Measurements from ENCODE around the gene PSMD1.
A peak's percentile ranks its signal among the peaks of the same experiment; 100 is the strongest.

PSMD1 gene

DNA sequence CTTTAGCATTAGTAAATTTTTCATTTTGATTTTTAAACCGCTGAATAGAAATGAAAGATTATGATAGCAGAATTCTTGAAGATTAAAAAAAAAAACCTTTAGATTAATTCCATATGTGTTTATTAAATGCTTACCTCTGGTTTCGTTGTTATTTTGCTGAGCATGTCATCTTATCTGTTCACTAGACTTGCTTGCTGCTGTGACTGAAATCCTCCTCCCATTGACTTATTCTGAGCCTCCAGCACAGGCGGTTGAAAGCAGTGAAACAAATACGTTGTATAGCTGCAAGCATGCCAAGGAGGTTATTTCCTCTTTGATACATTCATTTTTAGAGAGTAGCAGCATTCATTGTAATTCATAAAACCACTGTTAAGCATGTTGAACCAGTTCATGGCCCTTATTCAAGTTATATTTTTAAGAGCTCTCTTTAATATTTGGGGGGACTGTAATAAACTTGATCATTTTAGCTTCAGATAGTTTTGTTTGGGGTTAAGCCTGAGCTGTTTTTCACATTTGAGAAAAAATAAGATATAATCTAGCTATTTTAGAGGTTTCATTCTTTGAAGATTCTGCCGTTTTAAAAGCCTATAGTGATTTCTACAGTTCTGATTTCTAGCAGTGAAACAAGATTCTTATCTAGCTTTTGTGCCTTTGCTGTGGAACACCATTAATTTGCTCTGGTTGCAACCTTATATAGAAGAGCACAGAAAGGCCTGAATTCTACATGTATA is 68.3 kb downstream of the PSMD1 start, which contains the start of gene HTR2B:
Gene HTR2B (minus strand): TSS at position 205 of the 731 bp plus-strand sequence. CDS start 1,278 bp downstream, outside the sequence.
- Histone ChIP-seq H3K36me3 (ENCODE audit: control insufficient read depth, insufficient read depth, low read length) (no peaks in the 10 kb centered on the region), H3K27me3 (ENCODE audit: control insufficient read depth, insufficient read depth, low read length) (no peaks in the 10 kb centered on the region), H2AFZ (no peak within 1 kb of the TSS), H3K4me3 (ENCODE audit: low read depth, low read length) (peak within 1 kb of the TSS; percentile 19), H3K4me2 (ENCODE audit: low read length) (peak within 1 kb of the TSS; percentile 42), H3K27ac (no peak within 1 kb of the TSS), H3K9me3 (ENCODE audit: control insufficient read depth, low read length) (no peaks in the 10 kb centered on the region), H3K4me1 (peaks cover 5% of the 10 kb centered on the region), H3K79me2 (peaks cover 3% of the 10 kb centered on the region), H3K9ac (no peak within 1 kb of the TSS)
- TF ChIP-seq CTCF (IDR thresholded peaks at IDR 0.05), result no peak

- no peak for TF ChIP-seq CTCF (IDR thresholded peaks at IDR 0.05)
- H3K36me3 ChIP-seq (ENCODE audit: control insufficient read depth, insufficient read depth, low read length), result no peaks in the 10 kb centered on the region
- peaks cover 10% of the 10 kb centered on the region for H3K4me1 ChIP-seq
- H3K9me3 ChIP-seq (ENCODE audit: control insufficient read depth, low read length), result no peaks in the 10 kb centered on the region
- no peak overlapping the region for H3K27ac ChIP-seq
- peaks cover 3% of the 10 kb centered on the region for H3K79me2 ChIP-seq
- H3K4me3 ChIP-seq (ENCODE audit: low read depth, low read length), result no peak overlapping the region
- H3K4me2 ChIP-seq (ENCODE audit: low read length), result no peak overlapping the region
- H3K27me3 ChIP-seq (ENCODE audit: control insufficient read depth, insufficient read depth, low read length), result no peaks in the 10 kb centered on the region
- H3K9ac ChIP-seq, result no peak overlapping the region
- no peak overlapping the region for H2AFZ ChIP-seq
Measured at GRCh38 chr2:231126123-231126522, 69.5 kb downstream of the PSMD1 start.

- H3K27me3 ChIP-seq (ENCODE audit: control insufficient read depth, insufficient read depth, low read length), result no peaks in the 10 kb centered on the region
- no peak overlapping the region for H3K9ac ChIP-seq
- H3K4me3 ChIP-seq (ENCODE audit: low read depth, low read length), result no peak overlapping the region
- H3K4me2 ChIP-seq (ENCODE audit: low read length), result no peak overlapping the region
- no peak overlapping the region for H3K27ac ChIP-seq
- H2AFZ ChIP-seq, result no peak overlapping the region
- TF ChIP-seq CTCF (IDR thresholded peaks at IDR 0.05), result no peak
- H3K79me2 ChIP-seq, result peaks cover 3% of the 10 kb centered on the region
- peaks cover 10% of the 10 kb centered on the region for H3K4me1 ChIP-seq
- H3K36me3 ChIP-seq (ENCODE audit: control insufficient read depth, insufficient read depth, low read length), result no peaks in the 10 kb centered on the region
- no peaks in the 10 kb centered on the region for H3K9me3 ChIP-seq (ENCODE audit: control insufficient read depth, low read length)
Measured at GRCh38 chr2:231127480-231127879, 70.8 kb downstream of the PSMD1 start.

GRCh38 chr2:231127936-231128335 is 71.3 kb downstream of the PSMD1 start:
- no peaks in the 10 kb centered on the region for H3K36me3 ChIP-seq (ENCODE audit: control insufficient read depth, insufficient read depth, low read length)
- no peak overlapping the region for H3K4me2 ChIP-seq (ENCODE audit: low read length)
- H3K9me3 ChIP-seq (ENCODE audit: control insufficient read depth, low read length), result no peaks in the 10 kb centered on the region
- H3K27me3 ChIP-seq (ENCODE audit: control insufficient read depth, insufficient read depth, low read length), result no peaks in the 10 kb centered on the region
- H2AFZ ChIP-seq, result no peak overlapping the region
- no peak overlapping the region for H3K9ac ChIP-seq
- no peak overlapping the region for H3K4me3 ChIP-seq (ENCODE audit: low read depth, low read length)
- no peak overlapping the region for H3K27ac ChIP-seq
- H3K79me2 ChIP-seq, result peaks cover 3% of the 10 kb centered on the region
- no peak for TF ChIP-seq CTCF (IDR thresholded peaks at IDR 0.05)
- peaks cover 10% of the 10 kb centered on the region for H3K4me1 ChIP-seq

- H3K4me1 ChIP-seq, result peaks cover 10% of the 10 kb centered on the region
- H3K9ac ChIP-seq, result no peak overlapping the region
- no peak overlapping the region for H3K4me2 ChIP-seq (ENCODE audit: low read length)
Measured at GRCh38 chr2:231128541-231128940, 71.9 kb downstream of the PSMD1 start.

More at GRCh38 chr2:231128541-231128940, 71.9 kb downstream of the PSMD1 start:
- Histone ChIP-seq H3K27ac (no peak overlapping the region), H3K79me2 (peaks cover 3% of the 10 kb centered on the region), H3K4me3 (ENCODE audit: low read depth, low read length) (no peak overlapping the region), H2AFZ (no peak overlapping the region), H3K36me3 (ENCODE audit: control insufficient read depth, insufficient read depth, low read length) (no peaks in the 10 kb centered on the region), H3K9me3 (ENCODE audit: control insufficient read depth, low read length) (no peaks in the 10 kb centered on the region), H3K27me3 (ENCODE audit: control insufficient read depth, insufficient read depth, low read length) (no peaks in the 10 kb centered on the region)
- TF ChIP-seq CTCF (IDR thresholded peaks at IDR 0.05), result no peak

Data from parathyroid adenoma (tissue), 2 donors.